Spleen (tissue), 11 donors: ENCODE measurements around the gene TPST1. TPM values are rescaled to one million over a fixed set of nuclear protein-coding genes. Genes with fewer than 3 reads are reported as not detected.
"Not testable (repeated sequence)": the region's sequence is repeated elsewhere in the genome, so short reads cannot be mapped to it uniquely, and the experiment has no call there.

Experiments
- DNase-seq: peaks from one replicate; pipeline ENCODE4 v3.0.0-alpha.2; 2020
- H3K27ac ChIP-seq, 8 donors: fragments of 200-600 bp; sonication (generic) in 7 of 8; 1 replicate in 4 of 8; 2 replicates in 4 of 8; pipeline versions ENCODE4 v1.5.0 to v1.8.0; 2016 to 2021; ENCODE audit warnings: inconsistent platforms in 4 of 8, mild to moderate bottlenecking in 4 of 8, moderate library complexity in 1 of 8
- H3K27me3 ChIP-seq, 7 donors: fragments of 200-600 bp; sonication (generic) in 6 of 7; replicated peaks in 1 of 7; 1 replicate in 4 of 7; 2 replicates in 3 of 7; pipeline versions ENCODE4 v1.5.0 to v1.8.0; 2016 to 2021; ENCODE audit warnings: inconsistent platforms in 3 of 7, mild to moderate bottlenecking in 1 of 7
- H3K36me3 ChIP-seq, 6 donors: fragments of 200-600 bp; sonication (generic) in 5 of 6; 1 replicate in 4 of 6; 2 replicates in 2 of 6; pipeline versions ENCODE4 v1.5.0 to v1.8.0; 2016 to 2021; ENCODE audit warnings: inconsistent platforms in 2 of 6
- H3K4me1 ChIP-seq, 6 donors: fragments of 200-600 bp; sonication (generic) in 5 of 6; 1 replicate in 3 of 6; 2 replicates in 3 of 6; pipeline versions ENCODE4 v1.5.0 to v1.8.0; 2016 to 2021; ENCODE audit warnings: inconsistent platforms in 3 of 6
- H3K4me3 ChIP-seq, 8 donors: fragments of 200-600 bp; sonication (generic) in 7 of 8; 1 replicate in 4 of 8; 2 replicates in 4 of 8; pipeline versions ENCODE4 v1.5.0 to v1.8.0; 2016 to 2021; ENCODE audit warnings: inconsistent platforms in 4 of 8, mild to moderate bottlenecking in 4 of 8, moderate library complexity in 2 of 8
- H3K9me3 ChIP-seq, 8 donors: fragments of 200-600 bp; sonication (generic) in 7 of 8; 1 replicate in 4 of 8; 2 replicates in 4 of 8; pipeline versions ENCODE4 v1.5.0 to v1.8.0; 2016 to 2021; ENCODE audit warnings: inconsistent platforms in 4 of 8
- POLR2A ChIP-seq, 3 donors: fragments of 450-650 bp; IDR thresholded peaks; one replicate each; pipeline ENCODE4 v1.5.1; 2017; ENCODE audit warnings: antibody characterized with exemption in 3 of 3, mild to moderate bottlenecking in 1 of 3
- POLR2AphosphoS5 ChIP-seq, 3 donors: sonication (generic); formaldehyde crosslinking; IDR thresholded peaks; one replicate each; pipeline ENCODE4 v1.5.1; 2017; ENCODE audit warnings: antibody characterized with exemption in 3 of 3
- WGBS, 5 donors: extraction: QIAGEN DNeasy Blood & Tissue Kit in 3 of 5; methylation state at CpG; one replicate each; pipeline versions ENCODE4 v1.1.5 to v1.1.7; 2013 to 2018; 5-methylcytosine and 5-hydroxymethylcytosine counted together
- intact Hi-C: fragments of 100-400 bp; cut with DNase I; formaldehyde crosslinking; loops from one replicate; pipeline ENCODE4 v1.15.0; 2023; ENCODE audit warnings: low total_unique reads
- polyA plus RNA-seq, 3 donors: library from polyadenylated mRNA; stranded (reverse); fragments of 200-250 nt; gene quantifications; one replicate each; pipeline ENCODE4 v1.2.1, GENCODE V29; 2013
- total RNA-seq, 7 donors: library from RNA; depleted of rRNA in 3 of 7; stranded (reverse); fragments of >200 nt in 3 of 7; fragmentation: NEBNext Ultra II Directional in 4 of 7; extraction: Animal tissue kit (Norgen Biotek cat#: 25700) in 4 of 7; gene quantifications; one replicate each; pipeline versions ENCODE4 v1.1.0 to v1.2.1, GENCODE V29; 2016 to 2021
- TF ChIP-seq, protein P1 (sequence below), 11 experiments: fragments of 200-600 bp in 7 of 11; fragments of 450-650 bp in 4 of 11; sonication (generic) in 4 of 11; IDR thresholded peaks in 8 of 11; conservative IDR thresholded peaks in 3 of 11; 1 replicate in 7 of 11; 2 replicates in 4 of 11; pipeline versions ENCODE4 v1.4.0 to v1.8.0; 2016 to 2021; ENCODE audit warnings: antibody characterized with exemption in 11 of 11, inconsistent platforms in 4 of 11, mild to moderate bottlenecking in 1 of 11
- donor health status: healthy with polysubstance abuse.
- donor health status: DM: no; HTN: no; CAD: no; lungs with moderate emphysema.
- donor health status: DM: no; HTN: no; CAD: no.
- donor health status: Bipolar disorder and iron deficiency.
- donor health status: healthy.
- donor health status: DM: no; HTN: no; CAD: no.
- donor health status: DM: yes; HTN: yes; CAD: no.

Gene TPST1
- total and polyA plus RNA-seq, 10 donors: 4.8 to 58.5 (median 27.1) TPM

DNA sequence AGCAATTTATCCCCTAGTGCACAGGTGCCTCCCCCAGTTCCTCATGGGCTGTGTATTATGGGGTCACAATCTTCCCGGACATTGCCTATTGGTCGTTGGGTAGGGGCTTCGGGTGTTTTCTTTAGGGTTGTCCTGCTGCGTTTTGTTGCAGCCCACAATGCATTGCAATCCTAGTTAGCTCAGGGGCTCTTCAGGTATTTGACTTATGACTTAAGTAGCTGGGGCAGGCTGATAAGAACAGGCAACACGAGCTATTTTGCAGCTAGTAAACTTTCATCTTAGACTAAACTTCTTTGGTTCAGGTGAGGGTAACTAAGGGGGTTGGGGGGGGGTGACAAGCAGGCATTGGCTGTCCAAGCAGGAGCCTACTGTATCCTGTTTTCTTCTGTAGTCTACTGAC is 158.5 kb downstream of the TPST1 start:
- DNase-seq: no peak
- no peaks in the 10 kb centered on the region for H3K27me3 ChIP-seq
- no peak overlapping the region for H3K27ac ChIP-seq

GRCh38 chr7:66365031-66365430 is 159.9 kb downstream of the TPST1 start:
- H3K4me1 ChIP-seq, H3K36me3 ChIP-seq, H3K9me3 ChIP-seq, H3K4me3 ChIP-seq, H3K27me3 ChIP-seq, H3K27ac ChIP-seq, intact Hi-C loops: not testable (repeated sequence)
- 88 to 96% (median 91%) methylated on average over 13 to 14 of the region's 14 CpGs for WGBS, 5 donors
- peak; percentile 21 for DNase-seq

More for the DNA sequence above, 158.5 kb downstream of the TPST1 start:
- 69 to 90% (median 75%) methylated on average over 5 of the region's 5 CpGs for WGBS, 5 donors
- intact Hi-C loops: no loop called here
- Histone ChIP-seq H3K4me1 (peaks cover 0 to 4% (median 0%) of the 10 kb centered on the region in 6 donors), H3K9me3 (no peaks in the 10 kb centered on the region), H3K36me3 (peaks cover 0 to 14% (median 0%) of the 10 kb centered on the region in 6 donors), H3K4me3 (no peak overlapping the region)
- TF ChIP-seq, protein P1, sequence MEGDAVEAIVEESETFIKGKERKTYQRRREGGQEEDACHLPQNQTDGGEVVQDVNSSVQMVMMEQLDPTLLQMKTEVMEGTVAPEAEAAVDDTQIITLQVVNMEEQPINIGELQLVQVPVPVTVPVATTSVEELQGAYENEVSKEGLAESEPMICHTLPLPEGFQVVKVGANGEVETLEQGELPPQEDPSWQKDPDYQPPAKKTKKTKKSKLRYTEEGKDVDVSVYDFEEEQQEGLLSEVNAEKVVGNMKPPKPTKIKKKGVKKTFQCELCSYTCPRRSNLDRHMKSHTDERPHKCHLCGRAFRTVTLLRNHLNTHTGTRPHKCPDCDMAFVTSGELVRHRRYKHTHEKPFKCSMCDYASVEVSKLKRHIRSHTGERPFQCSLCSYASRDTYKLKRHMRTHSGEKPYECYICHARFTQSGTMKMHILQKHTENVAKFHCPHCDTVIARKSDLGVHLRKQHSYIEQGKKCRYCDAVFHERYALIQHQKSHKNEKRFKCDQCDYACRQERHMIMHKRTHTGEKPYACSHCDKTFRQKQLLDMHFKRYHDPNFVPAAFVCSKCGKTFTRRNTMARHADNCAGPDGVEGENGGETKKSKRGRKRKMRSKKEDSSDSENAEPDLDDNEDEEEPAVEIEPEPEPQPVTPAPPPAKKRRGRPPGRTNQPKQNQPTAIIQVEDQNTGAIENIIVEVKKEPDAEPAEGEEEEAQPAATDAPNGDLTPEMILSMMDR (IDR thresholded peaks at IDR 0.05 in 8 of 11, conservative IDR thresholded peaks at IDR 0.05 in 3 of 11): no peak
- TF ChIP-seq POLR2AphosphoS5 (IDR thresholded peaks at IDR 0.05) (no peak), POLR2A (IDR thresholded peaks at IDR 0.05) (no peak)

- Histone ChIP-seq H3K36me3 (peaks cover 0 to under 1% (median 0%) of the 10 kb centered on the region in 6 donors), H3K27me3 (no peaks in the 10 kb centered on the region), H3K27ac (no peak overlapping the region), H3K4me1 (no peaks in the 10 kb centered on the region), H3K4me3 (no peak overlapping the region), H3K9me3 (no peaks in the 10 kb centered on the region)
- TF ChIP-seq POLR2A (IDR thresholded peaks at IDR 0.05) (no peak), POLR2AphosphoS5 (IDR thresholded peaks at IDR 0.05) (no peak)
- TF ChIP-seq, protein P1 (IDR thresholded peaks at IDR 0.05 in 8 of 11, conservative IDR thresholded peaks at IDR 0.05 in 3 of 11): no peak
- intact Hi-C loops: no loop called here
- WGBS, 5 donors: 81 to 92% (median 85%) methylated on average over 7 of the region's 7 CpGs
- DNase-seq: no peak
These were observed 166.1 kb downstream of the TPST1 start for GRCh38 chr7:66371096-66371824.

- not testable (repeated sequence) for DNase-seq
- WGBS, 5 donors: 48 to 83% (median 68%) methylated on average over 5 of the region's 5 CpGs
These were observed 169.2 kb downstream of the TPST1 start for GRCh38 chr7:66374141-66374840.

DNA sequence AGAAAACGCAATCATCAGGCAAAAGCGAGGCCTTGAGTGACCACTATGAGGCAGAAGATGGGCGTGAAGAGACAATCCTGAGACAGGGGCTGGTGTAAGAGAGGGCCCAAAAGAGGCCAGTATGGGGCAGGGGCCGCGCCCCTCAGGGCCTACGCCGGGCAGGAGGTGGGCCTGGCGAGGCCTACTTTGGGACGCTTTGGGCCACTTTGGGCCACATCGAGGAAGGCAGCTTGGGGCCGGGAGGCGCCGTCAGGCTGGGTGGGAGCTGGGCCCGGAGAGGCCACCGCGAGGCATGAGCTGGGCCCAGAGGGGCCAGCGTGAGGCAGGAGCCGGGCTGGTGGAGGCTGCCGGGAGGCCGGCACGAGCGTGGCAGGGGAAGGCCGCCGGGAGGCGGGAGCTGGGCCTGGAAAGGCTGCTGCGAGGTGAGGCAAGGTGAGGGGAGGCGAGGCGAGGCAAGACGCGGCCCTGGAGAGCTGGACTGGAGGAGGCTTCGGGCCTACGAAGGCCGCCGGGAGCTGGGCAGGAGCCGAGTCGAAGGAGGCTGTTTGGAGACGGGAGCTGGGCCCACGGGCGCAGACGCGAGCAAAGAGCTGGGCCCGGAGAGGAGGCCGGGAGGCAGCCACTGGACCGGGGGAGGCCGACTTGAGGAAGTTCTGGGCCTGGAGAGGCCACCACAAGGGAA is 171.3 kb downstream of the TPST1 start:
- Histone ChIP-seq H3K4me1 (no peaks in the 10 kb centered on the region), H3K9me3 (peaks cover 0 to 26% (median 15%) of the 10 kb centered on the region in 8 donors), H3K27ac (no peak overlapping the region), H3K36me3 (peaks cover 0 to 48% (median 13%) of the 10 kb centered on the region in 6 donors), H3K4me3 (no peak overlapping the region), H3K27me3 (no peaks in the 10 kb centered on the region)
- intact Hi-C loops: no loop called here
- TF ChIP-seq POLR2AphosphoS5 (IDR thresholded peaks at IDR 0.05): peak in 1 of 3 donors; percentile 32
- TF ChIP-seq, protein P1 (IDR thresholded peaks at IDR 0.05 in 8 of 11, conservative IDR thresholded peaks at IDR 0.05 in 3 of 11): no peak
- 95 to 98% (median 96%) methylated on average over 39 to 45 of the region's 45 CpGs for WGBS, 5 donors
- DNase-seq: no peak

More at GRCh38 chr7:66374141-66374840, 169.2 kb downstream of the TPST1 start:
- H3K4me3 ChIP-seq, intact Hi-C loops, H3K27ac ChIP-seq, H3K27me3 ChIP-seq, H3K9me3 ChIP-seq, H3K4me1 ChIP-seq: not testable (repeated sequence)
- H3K36me3 ChIP-seq: peaks cover 0 to 29% (median 8%) of the 10 kb centered on the region in 6 donors
